BLaER1 (cell line): ENCODE data around the gene RBP3.

Experiments used
- H3K27ac ChIP-seq: shearing (Covaris generic); formaldehyde crosslinking; 2 replicates; pipeline ENCODE4 v1.8.1; 2022
- H3K27me3 ChIP-seq: shearing (Covaris generic); formaldehyde crosslinking; 2 replicates; pipeline ENCODE4 v1.8.1; 2022
- H3K36me3 ChIP-seq: shearing (Covaris generic); formaldehyde crosslinking; 2 replicates; pipeline ENCODE4 v1.8.1; 2022
- H3K4me1 ChIP-seq: shearing (Covaris generic); formaldehyde crosslinking; 2 replicates; pipeline ENCODE4 v1.8.1; 2022
- H3K4me2 ChIP-seq: shearing (Covaris generic); formaldehyde crosslinking; 2 replicates; pipeline ENCODE4 v1.8.1; 2022
- H3K4me3 ChIP-seq: shearing (Covaris generic); formaldehyde crosslinking; 2 replicates; pipeline ENCODE4 v1.8.1; 2022
- H3K9ac ChIP-seq: shearing (Covaris generic); formaldehyde crosslinking; 2 replicates; pipeline ENCODE4 v1.8.1; 2022
- H3K9me3 ChIP-seq: shearing (Covaris generic); formaldehyde crosslinking; 2 replicates; pipeline ENCODE4 v1.8.1; 2022
- H4K20me1 ChIP-seq: shearing (Covaris generic); formaldehyde crosslinking; 2 replicates; pipeline ENCODE4 v1.8.1; 2022
- Cebpa-rat ChIP-seq: shearing (Covaris generic); IDR thresholded peaks from 2 replicates; pipeline ENCODE4 v1.8.1; 2022

The RBP3 gene

GRCh38 chr10:47363781-47364180 lies 15.6 kb downstream of the RBP3 start:
- Histone ChIP-seq H3K36me3 (no peaks in the 10 kb centered on the region), H4K20me1 (no peaks in the 10 kb centered on the region), H3K9ac (no peak overlapping the region), H3K27ac (no peak overlapping the region), H3K4me2 (no peak overlapping the region), H3K9me3 (no peaks in the 10 kb centered on the region), H3K27me3 (no peaks in the 10 kb centered on the region), H3K4me3 (no peak overlapping the region), H3K4me1 (peaks cover 21% of the 10 kb centered on the region)
- no peak for TF ChIP-seq Cebpa-rat

GRCh38 chr10:47364366-47364765 lies 16.2 kb downstream of the RBP3 start:
- H3K4me1 ChIP-seq: peaks cover 21% of the 10 kb centered on the region
- no peak for TF ChIP-seq Cebpa-rat
- no peak overlapping the region for H3K9ac ChIP-seq
- no peak overlapping the region for H3K4me3 ChIP-seq
- no peaks in the 10 kb centered on the region for H3K27me3 ChIP-seq
- no peaks in the 10 kb centered on the region for H3K9me3 ChIP-seq
- no peaks in the 10 kb centered on the region for H4K20me1 ChIP-seq
- no peak overlapping the region for H3K27ac ChIP-seq
- H3K4me2 ChIP-seq: no peak overlapping the region
- no peaks in the 10 kb centered on the region for H3K36me3 ChIP-seq

GRCh38 chr10:47364911-47365310 lies 16.7 kb downstream of the RBP3 start:
- Histone ChIP-seq H3K4me2 (no peak overlapping the region), H3K4me1 (peaks cover 21% of the 10 kb centered on the region), H3K27me3 (no peaks in the 10 kb centered on the region), H3K36me3 (no peaks in the 10 kb centered on the region), H3K9me3 (no peaks in the 10 kb centered on the region), H3K27ac (no peak overlapping the region), H3K4me3 (no peak overlapping the region), H4K20me1 (no peaks in the 10 kb centered on the region), H3K9ac (no peak overlapping the region)
- no peak for TF ChIP-seq Cebpa-rat

GRCh38 chr10:47365431-47366180 lies 17.4 kb downstream of the RBP3 start:
- H3K4me3 ChIP-seq: no peak overlapping the region
- no peaks in the 10 kb centered on the region for H3K27me3 ChIP-seq
- no peak for TF ChIP-seq Cebpa-rat
- H3K4me2 ChIP-seq: no peak overlapping the region
- no peaks in the 10 kb centered on the region for H3K36me3 ChIP-seq
- no peak overlapping the region for H3K9ac ChIP-seq
- peaks cover 22% of the 10 kb centered on the region for H3K4me1 ChIP-seq
- H3K27ac ChIP-seq: no peak overlapping the region
- H3K9me3 ChIP-seq: no peaks in the 10 kb centered on the region
- H4K20me1 ChIP-seq: no peaks in the 10 kb centered on the region

- no peaks in the 10 kb centered on the region for H4K20me1 ChIP-seq
- H3K27me3 ChIP-seq: no peaks in the 10 kb centered on the region
- no peaks in the 10 kb centered on the region for H3K9me3 ChIP-seq
- no peak for TF ChIP-seq Cebpa-rat
- H3K36me3 ChIP-seq: no peaks in the 10 kb centered on the region
- no peak overlapping the region for H3K4me2 ChIP-seq
- no peak overlapping the region for H3K27ac ChIP-seq
- peaks cover 26% of the 10 kb centered on the region for H3K4me1 ChIP-seq
- no peak overlapping the region for H3K9ac ChIP-seq
- no peak overlapping the region for H3K4me3 ChIP-seq
These were observed 18.0 kb downstream of the RBP3 start for GRCh38 chr10:47366181-47366631.

- H3K27me3 ChIP-seq: no peaks in the 10 kb centered on the region
- no peaks in the 10 kb centered on the region for H3K9me3 ChIP-seq
- H3K4me3 ChIP-seq: no peak overlapping the region
- no peak for TF ChIP-seq Cebpa-rat
- H4K20me1 ChIP-seq: no peaks in the 10 kb centered on the region
- no peak overlapping the region for H3K9ac ChIP-seq
- H3K4me1 ChIP-seq: peaks cover 26% of the 10 kb centered on the region
- peak overlapping the region; percentile 42; the same call in 1 of the 2 replicates for H3K4me2 ChIP-seq
- H3K36me3 ChIP-seq: no peaks in the 10 kb centered on the region
- H3K27ac ChIP-seq: no peak overlapping the region
These were observed 18.7 kb downstream of the RBP3 start for GRCh38 chr10:47366731-47367460.

- peaks cover 28% of the 10 kb centered on the region for H3K4me1 ChIP-seq
- H3K36me3 ChIP-seq: no peaks in the 10 kb centered on the region
- H3K27me3 ChIP-seq: no peaks in the 10 kb centered on the region
- H3K4me2 ChIP-seq: peak overlapping the region; percentile 42
- no peaks in the 10 kb centered on the region for H4K20me1 ChIP-seq
- H3K9me3 ChIP-seq: no peaks in the 10 kb centered on the region
- no peak overlapping the region for H3K9ac ChIP-seq
- no peak overlapping the region for H3K27ac ChIP-seq
- no peak for TF ChIP-seq Cebpa-rat
- H3K4me3 ChIP-seq: no peak overlapping the region
These were observed 19.5 kb downstream of the RBP3 start for GRCh38 chr10:47367646-47368045.

GRCh38 chr10:47368431-47369180 lies 20.4 kb downstream of the RBP3 start:
- Histone ChIP-seq H3K9ac (no peak overlapping the region), H4K20me1 (no peaks in the 10 kb centered on the region), H3K27me3 (no peaks in the 10 kb centered on the region), H3K27ac (no peak overlapping the region), H3K36me3 (no peaks in the 10 kb centered on the region), H3K4me1 (peaks cover 34% of the 10 kb centered on the region), H3K4me2 (peak overlapping the region; percentile 42; the same call in 1 of the 2 replicates), H3K9me3 (no peaks in the 10 kb centered on the region), H3K4me3 (no peak overlapping the region)
- no peak for TF ChIP-seq Cebpa-rat

- no peak overlapping the region for H3K4me3 ChIP-seq
- no peak for TF ChIP-seq Cebpa-rat
- H3K36me3 ChIP-seq: no peaks in the 10 kb centered on the region
- no peak overlapping the region for H3K9ac ChIP-seq
- no peaks in the 10 kb centered on the region for H3K9me3 ChIP-seq
- H3K27me3 ChIP-seq: no peaks in the 10 kb centered on the region
- H4K20me1 ChIP-seq: no peaks in the 10 kb centered on the region
- H3K27ac ChIP-seq: no peak overlapping the region
- peaks cover 34% of the 10 kb centered on the region for H3K4me1 ChIP-seq
- 0 out of 2 replicates have a peak overlapping the region, but pooled peaks have one; percentile 3 for H3K4me2 ChIP-seq
These were observed 21.2 kb downstream of the RBP3 start for GRCh38 chr10:47369251-47369894.
